ENCODE data around the gene ZBTB20.

The ZBTB20 gene

DNA sequence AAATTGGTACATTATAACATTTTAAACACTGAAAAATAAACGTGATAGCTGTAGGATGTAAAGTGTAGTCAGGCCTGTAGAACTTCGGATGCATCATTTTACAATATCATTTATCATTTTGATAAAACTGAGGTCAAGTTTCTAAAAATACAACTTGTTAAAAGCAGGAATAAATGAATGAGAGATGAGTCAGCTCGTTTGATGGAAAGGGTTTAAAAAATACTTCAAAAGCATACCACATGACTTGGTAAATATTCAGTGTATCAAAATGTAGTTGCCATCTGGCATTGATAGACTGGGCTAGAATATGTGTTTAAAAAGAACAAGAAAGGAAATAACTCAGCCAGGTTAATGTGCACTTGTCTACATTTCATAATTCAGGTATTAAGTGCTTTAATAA is 496.3 kb downstream of the ZBTB20 start:
- TF ChIP-seq CTCF (IDR thresholded peaks at IDR 0.05; ENCODE audit: borderline replicate concordance, control extremely low read depth, extremely low read depth, insufficient read depth, missing control alignments) = no peak
- in situ Hi-C loops (cut with MboI; ENCODE audit: low sequenced_read_pairs, unreplicated experiment) = no loop called here
- DNase-seq (ENCODE audit: low spot score) = no peak

GRCh38 chr3:114649331-114649730 is 497.8 kb downstream of the ZBTB20 start:
- no peak for TF ChIP-seq CTCF (IDR thresholded peaks at IDR 0.05; ENCODE audit: borderline replicate concordance, control extremely low read depth, extremely low read depth, insufficient read depth, missing control alignments)
- no peak for DNase-seq (ENCODE audit: low spot score)
- in situ Hi-C loops (cut with MboI; ENCODE audit: low sequenced_read_pairs, unreplicated experiment) = no loop called here

- in situ Hi-C loops (cut with MboI; ENCODE audit: low sequenced_read_pairs, unreplicated experiment) = no loop called here
- TF ChIP-seq CTCF (IDR thresholded peaks at IDR 0.05; ENCODE audit: borderline replicate concordance, control extremely low read depth, extremely low read depth, insufficient read depth, missing control alignments) = no peak
- DNase-seq (ENCODE audit: low spot score) = no peak
Observed at GRCh38 chr3:114646526-114646925, 500.6 kb downstream of the ZBTB20 start.

DNA sequence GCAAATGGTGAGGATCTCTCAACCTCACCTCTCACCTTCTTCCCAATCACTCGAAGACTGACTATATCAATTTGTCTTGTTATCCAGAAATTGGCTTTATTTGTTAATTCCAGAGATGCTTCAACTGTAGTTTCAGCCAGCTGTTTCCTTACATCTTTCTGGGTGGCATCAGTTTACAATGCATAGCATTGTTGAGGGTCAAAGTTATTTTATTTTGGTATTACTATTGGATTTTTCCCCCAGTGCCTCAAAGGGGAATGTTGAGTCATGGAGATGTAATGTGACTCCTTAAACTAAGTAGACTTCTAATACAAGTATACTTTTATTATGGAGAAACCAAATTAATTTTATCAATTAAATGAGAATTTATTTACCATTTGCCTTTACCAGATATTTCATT is 501.7 kb downstream of the ZBTB20 start:
- in situ Hi-C loops (cut with MboI; ENCODE audit: low sequenced_read_pairs, unreplicated experiment) = no loop called here
- TF ChIP-seq CTCF (IDR thresholded peaks at IDR 0.05; ENCODE audit: borderline replicate concordance, control extremely low read depth, extremely low read depth, insufficient read depth, missing control alignments) = no peak
- no peak for DNase-seq (ENCODE audit: low spot score)

- no peak for DNase-seq (ENCODE audit: low spot score)
- in situ Hi-C loops (cut with MboI; ENCODE audit: low sequenced_read_pairs, unreplicated experiment) = no loop called here
- no peak for TF ChIP-seq CTCF (IDR thresholded peaks at IDR 0.05; ENCODE audit: borderline replicate concordance, control extremely low read depth, extremely low read depth, insufficient read depth, missing control alignments)
Observed at GRCh38 chr3:114644367-114644766, 502.7 kb downstream of the ZBTB20 start.

GRCh38 chr3:114642951-114643741 is 503.9 kb downstream of the ZBTB20 start:
- in situ Hi-C loops (cut with MboI; ENCODE audit: low sequenced_read_pairs, unreplicated experiment) = no loop called here
- TF ChIP-seq CTCF (IDR thresholded peaks at IDR 0.05; ENCODE audit: borderline replicate concordance, control extremely low read depth, extremely low read depth, insufficient read depth, missing control alignments) = no peak
- DNase-seq (ENCODE audit: low spot score) = no peak

All from GM13976 (cell line).